Right cardiac atrium (tissue), 5 donors: ENCODE measurements around the gene IL1RL2. TPM values are rescaled to one million over a fixed set of nuclear protein-coding genes. Genes with fewer than 3 reads are reported as not detected.

Source experiments
- ATAC-seq, 2 donors: fragments of 200-7000 bp; cut with Tn5 transposase; one replicate each; pipeline versions ENCODE4 v1.8.0 to v1.9.1; 2020; ENCODE audit warnings: moderate library complexity in 2 of 2, mild to moderate bottlenecking in 1 of 2
- DNase-seq, 3 donors: peaks; one replicate each; pipeline ENCODE4 v3.0.0-alpha.2; 2020
- H3K27ac ChIP-seq: one replicate; pipeline ENCODE4 v1.5.1; 2013; ENCODE audit warnings: mild to moderate bottlenecking, low read length, control low read depth, moderate library complexity
- H3K27me3 ChIP-seq: one replicate; pipeline ENCODE4 v1.6.1; 2013; ENCODE audit not compliant: control insufficient read depth, insufficient read depth
- H3K4me1 ChIP-seq: one replicate; pipeline ENCODE4 v1.6.1; 2013; ENCODE audit warnings: low read length; ENCODE audit not compliant: control insufficient read depth, insufficient read depth
- H3K4me3 ChIP-seq: one replicate; pipeline ENCODE4 v1.5.1; 2013; ENCODE audit warnings: low read length, control low read depth
- H3K9me3 ChIP-seq: one replicate; pipeline ENCODE4 v1.6.1; 2013; ENCODE audit warnings: low read length; ENCODE audit not compliant: control insufficient read depth
- WGBS: extraction: QIAGEN DNeasy Blood & Tissue Kit; methylation state at CpG from one replicate; pipeline ENCODE4 v1.1.7; 2013; 5-methylcytosine and 5-hydroxymethylcytosine counted together
- intact Hi-C, 4 donors: fragments of 100-400 bp; cut with DNase I; formaldehyde crosslinking; loops; one replicate each; pipeline versions ENCODE4 v1.11.0 to v1.14.0; 2022 to 2023
- polyA plus RNA-seq: library from polyadenylated mRNA; stranded (reverse); fragments of 200-250 nt; gene quantifications from one replicate; pipeline ENCODE4 v1.2.3, GENCODE V29; 2013
- total RNA-seq, 4 donors: library from RNA; stranded (reverse); fragmentation: NEBNext Ultra II Directional; extraction: Animal tissue kit (Norgen Biotek cat#: 25700); gene quantifications; one replicate each; pipeline ENCODE4 v1.2.1, GENCODE V29; 2021
- donor health status: healthy with polysubstance abuse.
- donor health status: DM: no; HTN: yes; CAD: no.
- donor health status: DM: no; HTN: no; CAD: no.
- donor health status: DM: no; HTN: yes; CAD: no; lungs with severe emphysema.
- donor health status: DM: yes; HTN: yes; CAD: no.

Gene IL1RL2
- total and polyA plus RNA-seq, 5 donors: 0.07 to 0.46 (median 0.32) TPM

GRCh38 chr2:102256276-102256675 is 69.5 kb downstream of the IL1RL2 start:
- Histone ChIP-seq H3K27me3 (no peaks in the 10 kb centered on the region), H3K27ac (no peak overlapping the region), H3K9me3 (no peaks in the 10 kb centered on the region), H3K4me1 (peaks cover 3% of the 10 kb centered on the region), H3K4me3 (no peak overlapping the region)
- DNase-seq: no peak
- intact Hi-C loops: loop anchor here in 2 of 4 donors (10.0 kb wide), 2 partner anchors 89 to 99 kb away; partner anchors contain the start of gene IL18R1 (in 1 of the 2)
- no peak for ATAC-seq

- H3K9me3 ChIP-seq: no peaks in the 10 kb centered on the region
- no peak for DNase-seq
- H3K4me1 ChIP-seq: peaks cover 3% of the 10 kb centered on the region
- intact Hi-C loops: loop anchor here in 2 of 4 donors (10.0 kb wide), 2 partner anchors 88 to 98 kb away; partner anchors contain the start of gene IL18R1 (in 1 of the 2)
- H3K4me3 ChIP-seq: no peak overlapping the region
- ATAC-seq: peak in 1 of 2 donors; percentile 20
- H3K27me3 ChIP-seq: no peaks in the 10 kb centered on the region
- WGBS: 86% methylated on average over 5 of the region's 5 CpGs
- no peak overlapping the region for H3K27ac ChIP-seq
Observed at GRCh38 chr2:102256874-102257462, 70.1 kb downstream of the IL1RL2 start.

GRCh38 chr2:102258025-102258385 is 71.2 kb downstream of the IL1RL2 start:
- DNase-seq (no peak), ATAC-seq (no peak)
- Histone ChIP-seq H3K27ac (no peak overlapping the region), H3K4me3 (no peak overlapping the region), H3K9me3 (no peaks in the 10 kb centered on the region), H3K27me3 (no peaks in the 10 kb centered on the region), H3K4me1 (peaks cover 3% of the 10 kb centered on the region)
- WGBS: 88% methylated on average over 2 of the region's 2 CpGs
- intact Hi-C loops: loop anchor here in 2 of 4 donors (10.0 kb wide), 2 partner anchors 87 to 97 kb away; partner anchors contain the start of gene IL18R1 (in 1 of the 2)

- ATAC-seq: peak in 1 of 2 donors; percentile 61
- WGBS: 85% methylated on average over 3 of the region's 3 CpGs
- no peak overlapping the region for H3K27ac ChIP-seq
- H3K4me1 ChIP-seq: peaks cover 3% of the 10 kb centered on the region
- H3K27me3 ChIP-seq: no peaks in the 10 kb centered on the region
- intact Hi-C loops: loop anchor here in 2 of 4 donors (10.0 kb wide), 2 partner anchors 86 to 96 kb away; partner anchors contain the start of gene IL18R1 (in 1 of the 2)
- no peaks in the 10 kb centered on the region for H3K9me3 ChIP-seq
- no peak for DNase-seq
- H3K4me3 ChIP-seq: no peak overlapping the region
Observed at GRCh38 chr2:102258386-102259074, 71.7 kb downstream of the IL1RL2 start.

GRCh38 chr2:102261467-102262135 is 74.8 kb downstream of the IL1RL2 start:
- intact Hi-C loops: loop anchor here in 1 of 4 donors (10.0 kb wide), 1 partner anchor 83 kb away; no protein-coding TSS in a partner anchor
- Histone ChIP-seq H3K4me1 (peaks cover 3% of the 10 kb centered on the region), H3K4me3 (no peak overlapping the region), H3K27me3 (no peaks in the 10 kb centered on the region), H3K9me3 (no peaks in the 10 kb centered on the region), H3K27ac (no peak overlapping the region)
- ATAC-seq (no peak), DNase-seq (no peak)
- WGBS: 88% methylated on average over 5 of the region's 5 CpGs

- H3K27ac ChIP-seq: no peak overlapping the region
- ATAC-seq (peak in 1 of 2 donors; percentile 25), DNase-seq (no peak)
- H3K4me3 ChIP-seq: no peak overlapping the region
- intact Hi-C loops: loop anchor here in 1 of 4 donors (10.0 kb wide), 1 partner anchor 82 kb away; no protein-coding TSS in a partner anchor
- no peaks in the 10 kb centered on the region for H3K9me3 ChIP-seq
- H3K4me1 ChIP-seq: no peaks in the 10 kb centered on the region
- H3K27me3 ChIP-seq: no peaks in the 10 kb centered on the region
- 63% methylated on average over 6 of the region's 6 CpGs for WGBS
Observed at GRCh38 chr2:102262216-102263129, 75.7 kb downstream of the IL1RL2 start.

- intact Hi-C loops: loop anchor here in 1 of 4 donors (10.0 kb wide), 1 partner anchor 80 kb away; no protein-coding TSS in a partner anchor
- Histone ChIP-seq H3K27ac (no peak overlapping the region), H3K4me1 (no peaks in the 10 kb centered on the region), H3K4me3 (no peak overlapping the region), H3K27me3 (no peaks in the 10 kb centered on the region), H3K9me3 (no peaks in the 10 kb centered on the region)
- WGBS: 73% methylated on average over 2 of the region's 2 CpGs
- ATAC-seq (no peak), DNase-seq (no peak)
Observed at GRCh38 chr2:102264952-102265351, 78.1 kb downstream of the IL1RL2 start.

- intact Hi-C loops: loop anchor here in 1 of 4 donors (10.0 kb wide), 1 partner anchor 79 kb away; no protein-coding TSS in a partner anchor
- WGBS: 58% methylated on average over 1 of the region's 1 CpG
- DNase-seq: peak; percentile 39 to 76 (median 70)
- H3K9me3 ChIP-seq: no peaks in the 10 kb centered on the region
- H3K27ac ChIP-seq: no peak overlapping the region
- H3K27me3 ChIP-seq: no peaks in the 10 kb centered on the region
- H3K4me3 ChIP-seq: no peak overlapping the region
- H3K4me1 ChIP-seq: no peaks in the 10 kb centered on the region
- ATAC-seq: peak; percentile 79 to 88
Observed at GRCh38 chr2:102266204-102266603, 79.4 kb downstream of the IL1RL2 start.

- intact Hi-C loops: loop anchor here in 1 of 4 donors (10.0 kb wide), 1 partner anchor 77 kb away; no protein-coding TSS in a partner anchor
- no peak for ATAC-seq
- H3K4me1 ChIP-seq: no peaks in the 10 kb centered on the region
- H3K4me3 ChIP-seq: no peak overlapping the region
- 78% methylated on average over 6 of the region's 6 CpGs for WGBS
- H3K9me3 ChIP-seq: no peaks in the 10 kb centered on the region
- no peak for DNase-seq
- H3K27me3 ChIP-seq: no peaks in the 10 kb centered on the region
- no peak overlapping the region for H3K27ac ChIP-seq
Observed at GRCh38 chr2:102267774-102268173, 81.0 kb downstream of the IL1RL2 start.
